Large intestine (tissue), 3 donors: ENCODE data around the gene FGF4. TPM values are rescaled to one million over a fixed set of nuclear protein-coding genes. Genes with fewer than 3 reads are reported as not detected.

Experiments used
- DNase-seq, 2 donors: peaks; one replicate each; pipeline versions ENCODE4 v3.0.0 to v3.0.0-alpha.2; 2013
- H3K27ac ChIP-seq: one replicate; pipeline ENCODE4 v1.5.1; 2013; ENCODE audit warnings: low read length
- H3K27me3 ChIP-seq: 2 replicates; pipeline ENCODE4 v1.6.1; 2013; ENCODE audit warnings: low read length; ENCODE audit not compliant: control insufficient read depth, insufficient read depth
- H3K36me3 ChIP-seq: 2 replicates; pipeline ENCODE4 v1.6.1; 2013; ENCODE audit warnings: low read length; ENCODE audit not compliant: control insufficient read depth, insufficient read depth
- H3K4me1 ChIP-seq: one replicate; pipeline ENCODE4 v1.6.1; 2013; ENCODE audit warnings: low read length; ENCODE audit not compliant: control insufficient read depth, insufficient read depth
- H3K4me3 ChIP-seq: one replicate; pipeline ENCODE4 v1.5.1; 2013; ENCODE audit warnings: low read length
- H3K9me3 ChIP-seq: one replicate; pipeline ENCODE4 v1.6.1; 2013; ENCODE audit warnings: mild to moderate bottlenecking, low read depth, low read length, moderate library complexity; ENCODE audit not compliant: control insufficient read depth
- WGBS: methylation state at CpG from one replicate; pipeline ENCODE4 v1.1.5; 2013; ENCODE audit warnings: low lambda C conversion rate; ENCODE audit not compliant: insufficient coverage; 5-methylcytosine and 5-hydroxymethylcytosine counted together
- polyA plus RNA-seq: library from polyadenylated mRNA; unstranded; fragments of 120-200 nt; gene quantifications from one replicate; pipeline ENCODE4 v1.2.1, GENCODE V29; 2013

The FGF4 gene
- polyA plus RNA-seq, 1 donor: 0.03 TPM

DNA sequence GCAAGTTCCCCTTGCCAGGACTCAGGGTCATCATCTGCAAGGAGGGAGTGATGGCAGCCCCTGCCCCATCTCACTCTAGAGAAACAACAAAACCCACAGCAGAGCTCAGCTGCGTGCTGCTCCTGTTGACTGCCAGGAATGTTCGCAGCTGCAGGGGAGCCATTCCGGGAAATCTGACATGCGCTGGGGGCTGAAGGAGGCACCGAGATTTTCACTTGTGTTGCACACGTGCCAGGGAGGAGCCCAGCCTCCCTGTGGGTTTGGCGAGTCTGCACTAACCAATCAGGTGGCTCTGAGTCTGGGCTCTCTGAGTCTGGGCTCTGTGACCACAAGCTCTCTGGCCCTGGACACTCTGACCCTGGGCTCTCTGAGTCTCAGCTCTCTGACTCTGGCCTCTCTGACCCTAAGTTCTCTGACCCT lies 33.5 kb upstream of the FGF4 start:
- Histone ChIP-seq H3K9me3 (no peaks in the 10 kb centered on the region), H3K27ac (no peak overlapping the region), H3K36me3 (no peaks in the 10 kb centered on the region), H3K27me3 (peaks cover 14% of the 10 kb centered on the region), H3K4me3 (no peak overlapping the region), H3K4me1 (peaks cover 2% of the 10 kb centered on the region)
- no CpG with 5 or more reads among the region's 7 CpGs for WGBS
- DNase-seq: no peak

DNA sequence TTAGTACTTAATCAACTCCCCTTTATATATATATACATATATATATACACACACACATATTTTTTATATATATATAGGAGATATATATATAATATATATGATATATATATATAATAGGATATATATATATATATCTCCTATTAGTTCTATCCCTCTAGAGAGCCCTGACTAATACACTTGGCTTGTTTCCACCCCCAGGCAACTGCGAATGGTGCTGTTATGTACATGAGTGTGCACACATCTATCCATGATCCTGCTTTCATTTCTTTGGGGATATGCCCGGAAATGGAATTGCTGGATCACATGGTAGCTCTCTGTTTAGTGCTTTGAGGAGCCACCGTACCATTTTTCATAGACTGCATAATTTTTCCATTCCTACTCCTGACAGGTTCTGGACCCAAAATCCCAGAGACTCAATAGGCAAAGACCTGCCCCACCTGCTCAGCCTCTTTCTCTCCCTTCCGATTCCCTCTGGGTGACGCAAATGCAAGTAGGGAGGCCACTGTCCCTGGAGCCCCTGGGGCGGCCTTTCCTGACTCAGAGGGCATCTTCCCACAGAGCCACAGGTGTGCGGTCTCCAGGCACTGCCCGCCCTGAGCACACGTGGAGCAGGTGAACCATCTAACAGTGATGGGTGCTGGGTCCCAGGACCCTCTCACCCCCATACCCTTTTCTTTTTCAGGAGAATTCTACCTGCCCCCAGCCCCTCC lies 32.1 kb upstream of the FGF4 start:
- Histone ChIP-seq H3K27ac (no peak overlapping the region), H3K27me3 (peaks cover 8% of the 10 kb centered on the region), H3K4me3 (no peak overlapping the region), H3K36me3 (no peaks in the 10 kb centered on the region), H3K4me1 (peaks cover 2% of the 10 kb centered on the region), H3K9me3 (no peaks in the 10 kb centered on the region)
- no CpG with 5 or more reads among the region's 9 CpGs for WGBS
- DNase-seq: no peak

DNA sequence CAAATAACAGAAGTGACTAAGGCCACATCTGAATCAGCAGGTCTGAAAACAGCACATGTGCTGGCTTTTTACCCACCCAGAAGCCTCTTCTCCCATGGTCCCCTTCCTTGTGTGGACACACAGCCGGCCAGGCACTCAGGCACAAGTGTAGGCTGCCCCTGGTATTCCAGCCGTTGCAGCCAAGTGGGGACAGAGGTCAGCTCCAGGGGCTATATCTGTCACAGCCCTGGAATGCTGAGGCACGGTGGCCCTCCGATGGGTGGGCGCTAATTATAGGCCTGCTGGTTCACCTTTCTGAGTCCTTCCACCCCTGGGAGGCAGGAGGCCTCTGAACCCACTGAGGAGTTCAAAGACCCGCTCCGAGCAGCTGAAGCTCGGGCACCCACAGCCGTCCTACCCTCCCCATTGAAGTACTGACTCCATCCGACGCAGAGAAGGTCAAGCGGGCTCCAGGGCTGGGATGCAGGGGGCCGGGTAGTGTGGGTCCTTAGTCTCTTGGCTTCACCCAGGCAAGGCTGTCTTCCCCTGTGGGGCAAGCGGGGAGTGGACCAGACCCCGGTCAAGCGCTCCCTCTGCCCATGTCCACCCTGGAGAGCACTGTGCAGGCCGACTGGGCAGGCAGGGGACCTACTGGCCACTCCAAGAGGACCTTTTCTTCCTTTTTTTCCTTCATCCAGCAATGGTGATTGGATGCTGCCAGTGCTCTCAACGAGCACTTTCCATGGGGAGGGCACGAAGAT lies 29.8 kb upstream of the FGF4 start:
- Histone ChIP-seq H3K4me1 (no peaks in the 10 kb centered on the region), H3K27me3 (peaks cover 8% of the 10 kb centered on the region), H3K36me3 (no peaks in the 10 kb centered on the region), H3K4me3 (no peak overlapping the region), H3K9me3 (peaks cover 2% of the 10 kb centered on the region), H3K27ac (no peak overlapping the region)
- no CpG with 5 or more reads among the region's 19 CpGs for WGBS
- DNase-seq: no peak

DNA sequence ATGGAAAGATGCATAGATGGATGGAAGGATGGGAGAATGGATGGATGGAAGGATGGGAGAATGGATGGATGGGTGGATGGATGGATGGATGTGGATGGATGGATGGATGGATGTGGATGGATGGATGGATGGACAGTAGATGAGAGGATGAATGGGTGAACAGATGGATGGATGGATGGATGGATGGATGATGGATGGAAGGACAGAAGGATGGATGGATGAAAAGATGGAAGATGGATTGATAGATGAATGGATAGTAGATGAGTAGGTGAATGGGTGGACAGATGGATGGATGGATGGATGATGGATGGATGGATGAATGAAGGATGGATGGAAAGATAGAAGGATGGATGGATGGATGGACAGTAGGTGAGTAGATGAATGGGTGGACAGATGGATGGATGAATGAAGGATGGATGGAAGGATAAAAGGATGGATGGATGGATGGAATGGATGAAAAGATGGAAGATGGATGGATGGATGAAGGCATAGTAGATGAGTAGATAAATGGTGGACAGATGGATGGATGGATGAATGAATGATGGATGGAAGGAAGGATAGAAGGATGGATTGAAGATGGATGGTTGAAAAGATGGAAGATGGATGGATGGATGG lies 28.6 kb upstream of the FGF4 start:
- Histone ChIP-seq H3K9me3 (peaks cover 3% of the 10 kb centered on the region), H3K4me3 (no peak overlapping the region), H3K27me3 (peaks cover 6% of the 10 kb centered on the region), H3K4me1 (no peaks in the 10 kb centered on the region), H3K36me3 (no peaks in the 10 kb centered on the region), H3K27ac (no peak overlapping the region)
- DNase-seq: no peak

DNA sequence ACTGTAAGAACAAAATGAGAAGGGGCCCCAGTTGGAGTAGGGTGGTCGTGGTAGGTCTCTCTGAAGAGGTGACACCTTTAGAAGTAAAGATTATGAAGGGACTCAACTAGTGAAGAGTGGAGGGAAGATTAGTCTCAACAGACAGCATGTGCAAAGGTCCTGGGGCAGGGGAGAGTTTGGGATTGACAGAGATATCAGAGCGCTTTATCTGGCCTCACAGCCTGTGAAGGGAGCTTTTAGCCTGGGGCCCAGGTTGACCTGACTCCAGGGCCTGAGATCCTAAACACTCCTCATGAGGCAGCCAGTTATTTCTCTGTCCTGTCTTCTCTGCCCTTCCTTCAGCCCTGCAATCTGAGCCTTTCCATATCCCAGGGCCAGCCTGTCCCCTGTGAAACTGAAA lies 27.9 kb upstream of the FGF4 start:
- Histone ChIP-seq H3K4me1 (no peaks in the 10 kb centered on the region), H3K27me3 (peaks cover 2% of the 10 kb centered on the region), H3K9me3 (peaks cover 3% of the 10 kb centered on the region), H3K36me3 (no peaks in the 10 kb centered on the region), H3K4me3 (no peak overlapping the region), H3K27ac (no peak overlapping the region)
- no peak for DNase-seq
- WGBS: no CpG with 5 or more reads among the region's 2 CpGs

- DNase-seq: no peak
- Histone ChIP-seq H3K4me1 (no peaks in the 10 kb centered on the region), H3K27me3 (no peaks in the 10 kb centered on the region), H3K9me3 (peaks cover 3% of the 10 kb centered on the region), H3K4me3 (no peak overlapping the region), H3K36me3 (no peaks in the 10 kb centered on the region), H3K27ac (no peak overlapping the region)
- no CpG with 5 or more reads among the region's 1 CpG for WGBS
These were observed 27.4 kb upstream of the FGF4 start for GRCh38 chr11:69802590-69802989.

DNA sequence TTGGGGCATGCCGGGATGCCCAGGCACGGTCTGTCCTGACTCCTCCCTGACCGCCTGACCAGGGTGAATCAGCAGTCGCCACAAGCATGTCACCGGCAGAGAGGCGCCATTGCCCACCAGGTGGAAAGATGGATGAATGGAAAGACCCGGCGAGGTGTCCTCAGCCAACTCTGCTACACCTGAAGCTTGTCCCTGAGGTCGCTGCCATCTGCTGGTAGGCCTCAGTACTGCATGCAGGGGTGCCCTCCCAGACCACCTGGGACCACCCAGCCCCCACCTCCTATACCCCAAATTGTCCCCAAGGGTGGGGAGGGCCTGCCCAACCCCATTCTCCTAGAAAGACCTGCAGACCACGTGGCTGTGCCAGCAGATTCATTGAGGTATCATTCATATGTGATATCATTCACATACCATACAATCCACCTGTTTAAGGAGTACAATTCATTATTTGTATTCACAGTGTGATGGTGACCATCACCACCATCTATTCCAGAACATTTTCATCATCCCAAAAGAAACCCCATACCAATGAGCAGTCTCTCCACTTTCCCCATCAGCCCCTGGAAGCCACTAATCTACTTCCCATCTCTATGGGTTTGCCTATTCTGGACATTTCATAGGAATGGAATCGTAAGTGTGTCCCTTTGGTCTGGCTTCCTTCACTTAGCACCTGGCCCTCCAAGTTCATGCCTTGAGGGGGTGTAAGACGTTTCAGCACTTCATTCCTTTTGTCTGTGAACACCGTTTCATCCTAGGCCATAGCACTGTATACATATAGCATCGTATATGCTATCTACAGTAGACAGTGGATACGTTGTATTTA lies 26.6 kb upstream of the FGF4 start:
- WGBS: no CpG with 5 or more reads among the region's 15 CpGs
- no peaks in the 10 kb centered on the region for H3K4me1 ChIP-seq
- H3K9me3 ChIP-seq: peaks cover 3% of the 10 kb centered on the region
- no peaks in the 10 kb centered on the region for H3K27me3 ChIP-seq
- DNase-seq: no peak
- no peak overlapping the region for H3K4me3 ChIP-seq
- H3K27ac ChIP-seq: no peak overlapping the region
- no peaks in the 10 kb centered on the region for H3K36me3 ChIP-seq

DNA sequence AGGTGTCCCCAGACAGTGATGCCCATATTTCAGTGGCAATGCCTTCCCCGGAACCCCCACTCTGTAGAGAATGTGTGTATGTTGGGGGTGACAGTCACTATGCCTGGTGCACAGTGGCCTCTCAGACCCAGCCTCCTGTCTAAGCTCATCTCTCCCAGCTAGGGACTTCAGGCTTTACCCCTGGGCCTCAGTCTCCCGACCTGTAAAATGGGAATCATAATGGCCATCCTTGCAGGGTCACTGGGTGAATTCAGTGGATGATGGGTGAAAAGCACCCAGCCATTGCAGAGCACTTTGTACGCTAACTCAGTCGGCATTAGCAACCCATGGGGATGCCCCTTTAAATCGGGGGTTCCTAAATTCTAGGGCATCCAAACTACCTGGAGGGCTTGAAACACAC lies 25.1 kb upstream of the FGF4 start:
- Histone ChIP-seq H3K27ac (no peak overlapping the region), H3K27me3 (no peaks in the 10 kb centered on the region), H3K4me1 (no peaks in the 10 kb centered on the region), H3K4me3 (no peak overlapping the region), H3K9me3 (peaks cover 3% of the 10 kb centered on the region), H3K36me3 (no peaks in the 10 kb centered on the region)
- DNase-seq: no peak
- no CpG with 5 or more reads among the region's 5 CpGs for WGBS

DNA sequence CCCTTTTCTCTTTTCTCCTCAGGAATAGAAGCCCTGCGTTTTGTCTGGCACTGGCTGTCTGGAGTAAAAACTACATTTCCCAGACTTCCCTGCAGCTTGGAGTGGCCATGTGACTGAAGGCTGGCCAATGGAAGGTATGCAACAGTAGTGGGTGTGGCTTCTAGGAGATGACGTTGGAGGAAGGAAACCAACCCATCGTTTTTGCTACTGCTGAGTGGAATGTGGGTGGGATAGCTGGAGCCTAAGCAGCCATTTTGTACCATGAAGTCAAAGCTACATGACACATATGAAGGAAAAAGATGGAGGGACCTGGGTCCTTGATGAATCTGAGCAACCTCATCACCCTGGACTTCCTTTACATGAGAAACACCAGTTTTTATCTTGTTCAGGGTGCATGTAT lies 24.4 kb upstream of the FGF4 start:
- Histone ChIP-seq H3K36me3 (no peaks in the 10 kb centered on the region), H3K4me1 (no peaks in the 10 kb centered on the region), H3K4me3 (no peak overlapping the region), H3K27me3 (no peaks in the 10 kb centered on the region), H3K27ac (no peak overlapping the region), H3K9me3 (peaks cover 3% of the 10 kb centered on the region)
- WGBS: no CpG with 5 or more reads among the region's 3 CpGs
- DNase-seq: no peak

GRCh38 chr11:69799097-69799496 lies 24.0 kb upstream of the FGF4 start:
- Histone ChIP-seq H3K4me1 (no peaks in the 10 kb centered on the region), H3K4me3 (no peak overlapping the region), H3K27ac (no peak overlapping the region), H3K36me3 (no peaks in the 10 kb centered on the region), H3K9me3 (peaks cover 3% of the 10 kb centered on the region), H3K27me3 (no peaks in the 10 kb centered on the region)
- no peak for DNase-seq
- no CpG with 5 or more reads among the region's 3 CpGs for WGBS
